Measurements from ENCODE around the gene FXYD7. TPM values are rescaled to one million over a fixed set of nuclear protein-coding genes. Genes with fewer than 3 reads are reported as not detected.

FXYD7 gene
- total and polyA plus RNA-seq, 10 donors: 1.2 to 4.4 (median 2.3) TPM; not detected in 1

GRCh38 chr19:35154525-35155406 is 11.7 kb downstream of the FXYD7 start, which contains the start of gene FXYD5:
Gene FXYD5, plus strand, starts transcription at chr19:35154735. Its CDS starts 816 bp downstream, at chr19:35155551.
- peak; percentile 95 for DNase-seq
- Histone ChIP-seq H3K27me3 (replicated peaks in 1 of 7) (peaks cover 0 to 6% (median 0%) of the 10 kb centered on the region in 7 donors), H3K36me3 (peaks cover 5 to 35% (median 28%) of the 10 kb centered on the region in 6 donors), H3K9me3 (no peaks in the 10 kb centered on the region), H3K4me1 (peaks cover 5 to 58% (median 36%) of the 10 kb centered on the region in 6 donors), H3K27ac (peak within 1 kb of the TSS; percentile 77 to 98 (median 89)), H3K4me3 (peak within 1 kb of the TSS; percentile 56 to 92 (median 72))
- intact Hi-C loops (cut with DNase I; ENCODE audit: low total_unique reads): loop anchor here (5.0 to 10.0 kb wide), 2 partner anchors 50 to 113 kb away; partner anchors contain the start of gene USF2
- TF ChIP-seq POLR2A (IDR thresholded peaks at IDR 0.05) (no peak), CTCF (IDR thresholded peaks at IDR 0.05 in 8 of 11, conservative IDR thresholded peaks at IDR 0.05 in 3 of 11) (peak in 4 of 11 experiments; percentile 12 to 19 (median 16)), POLR2AphosphoS5 (IDR thresholded peaks at IDR 0.05) (peak; percentile 80 to 93 (median 89))
- WGBS, 5 donors: 0 to 1% (median 1%) methylated on average over 43 to 49 of the region's 49 CpGs

- intact Hi-C loops (cut with DNase I; ENCODE audit: low total_unique reads): loop anchor here (10.0 kb wide), 1 partner anchor 49 kb away; no protein-coding TSS in a partner anchor
- peaks cover 0 to 6% (median 0%) of the 10 kb centered on the region in 7 donors for H3K27me3 ChIP-seq (replicated peaks in 1 of 7)
- TF ChIP-seq CTCF (IDR thresholded peaks at IDR 0.05 in 8 of 11, conservative IDR thresholded peaks at IDR 0.05 in 3 of 11): peak in 2 of 11 experiments; percentile 7 to 27
- TF ChIP-seq POLR2A (IDR thresholded peaks at IDR 0.05): no peak
- peak in 1 of 3 donors; percentile 47 for TF ChIP-seq POLR2AphosphoS5 (IDR thresholded peaks at IDR 0.05)
- no peaks in the 10 kb centered on the region for H3K9me3 ChIP-seq
- peaks cover 5 to 58% (median 36%) of the 10 kb centered on the region in 6 donors for H3K4me1 ChIP-seq
- peaks cover 5 to 42% (median 35%) of the 10 kb centered on the region in 6 donors for H3K36me3 ChIP-seq
- peak overlapping the region; percentile 77 to 98 (median 89) for H3K27ac ChIP-seq
- 5 to 9% (median 5%) methylated on average over 13 to 17 of the region's 17 CpGs; no CpG with 5 or more reads in 1 of the 5 donors for WGBS, 5 donors
- DNase-seq: no peak
- peak overlapping the region; percentile 56 to 92 (median 72) for H3K4me3 ChIP-seq
Observed at GRCh38 chr19:35155441-35155840, 12.4 kb downstream of the FXYD7 start.

- WGBS, 5 donors: 88 to 96% (median 88%) methylated on average over 6 of the region's 6 CpGs
- intact Hi-C loops (cut with DNase I; ENCODE audit: low total_unique reads): loop anchor here (10.0 kb wide), 1 partner anchor 49 kb away; no protein-coding TSS in a partner anchor
- H3K9me3 ChIP-seq: no peaks in the 10 kb centered on the region
- peaks cover 0 to 6% (median 0%) of the 10 kb centered on the region in 7 donors for H3K27me3 ChIP-seq (replicated peaks in 1 of 7)
- peaks cover 5 to 49% (median 40%) of the 10 kb centered on the region in 6 donors for H3K36me3 ChIP-seq
- H3K4me1 ChIP-seq: peaks cover 5 to 58% (median 36%) of the 10 kb centered on the region in 6 donors
- no peak for DNase-seq
- peak overlapping the region in 5 of 8 donors; percentile 86 to 98 (median 91) for H3K27ac ChIP-seq
- peak overlapping the region; percentile 56 to 92 (median 72) for H3K4me3 ChIP-seq
- no peak for TF ChIP-seq POLR2A (IDR thresholded peaks at IDR 0.05)
- no peak for TF ChIP-seq POLR2AphosphoS5 (IDR thresholded peaks at IDR 0.05)
- TF ChIP-seq CTCF (IDR thresholded peaks at IDR 0.05 in 8 of 11, conservative IDR thresholded peaks at IDR 0.05 in 3 of 11): no peak
Observed at GRCh38 chr19:35155981-35156672, 13.1 kb downstream of the FXYD7 start.
